ENCODE data around the gene EYS.

The EYS gene

DNA sequence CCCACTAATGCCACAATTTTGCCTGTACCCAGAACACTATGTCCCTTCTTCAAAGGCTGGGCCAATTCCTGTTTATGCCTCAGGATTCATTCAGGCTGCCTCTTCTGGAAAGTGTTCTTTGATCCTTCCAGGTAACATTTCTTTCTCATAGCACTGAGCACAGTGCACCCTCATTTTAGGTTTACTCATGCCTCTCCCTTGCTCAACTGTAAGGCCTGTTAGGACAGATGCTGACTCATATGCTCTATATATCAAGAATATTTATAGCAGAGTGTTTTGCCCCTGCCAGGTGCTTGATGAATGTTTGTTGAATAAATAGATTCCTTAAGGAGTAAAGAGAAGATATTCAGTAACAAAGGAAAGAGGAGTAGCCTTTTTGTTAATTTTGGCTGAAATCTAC, 1807.5 kb downstream of the EYS start:
- H3K4me1 ChIP-seq (ENCODE audit: control insufficient read depth, insufficient read depth, low read depth, low read length), result no peaks in the 10 kb centered on the region

DNA sequence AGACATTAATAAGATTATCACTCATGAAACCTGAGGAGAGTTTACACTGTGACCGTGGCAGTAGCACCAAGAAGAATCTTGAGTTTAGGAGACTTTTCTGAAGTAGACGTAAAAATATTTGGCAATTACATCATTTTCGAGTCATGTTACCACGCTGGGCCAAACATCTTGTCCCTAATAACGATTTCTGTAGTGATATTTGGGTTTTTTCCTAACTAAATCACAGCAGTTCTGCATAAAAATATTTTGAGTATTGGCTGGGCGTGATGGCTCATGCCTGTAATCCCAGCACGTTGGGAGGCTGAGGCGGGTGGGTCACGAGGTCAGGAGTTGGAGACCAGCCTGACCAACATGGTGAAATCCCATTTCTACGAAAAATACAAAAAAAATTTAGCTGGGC, 1809.1 kb downstream of the EYS start:
- Histone ChIP-seq H3K4me2 (ENCODE audit: low read length, poor library complexity, severe bottlenecking) (no peak overlapping the region), H2BK5ac (ENCODE audit: low read depth, low read length, poor library complexity, severe bottlenecking) (no peak overlapping the region), H3K4ac (ENCODE audit: low read depth in 1 of 2, low read length in 2 of 2) (peak overlapping the region in 1 of 2 experiments; percentile 81), H3K4me1 (ENCODE audit: control insufficient read depth, insufficient read depth, low read depth, low read length) (no peaks in the 10 kb centered on the region), H2AK5ac (ENCODE audit: low read length, severe bottlenecking) (no peak overlapping the region), H2BK12ac (ENCODE audit: low read length in 2 of 2) (no peak overlapping the region), H3K27ac (ENCODE audit: low read length, poor library complexity, severe bottlenecking) (no peak overlapping the region), H3K14ac (ENCODE audit: low read length in 2 of 2) (no peak overlapping the region), H3K27me3 (ENCODE audit: control insufficient read depth in 1 of 2, insufficient read depth in 1 of 2, low read length in 2 of 2) (no peaks in the 10 kb centered on the region), H3K9me3 (ENCODE audit: control insufficient read depth, low read length) (no peaks in the 10 kb centered on the region), H3K18ac (ENCODE audit: low read depth in 1 of 2, low read length in 2 of 2) (peak overlapping the region in 1 of 2 experiments; percentile 8), H2AFZ (ENCODE audit: low read depth, low read length) (no peak overlapping the region), H2BK15ac (ENCODE audit: low read depth, poor library complexity, severe bottlenecking) (no peak overlapping the region), H3K79me1 (replicated peaks; ENCODE audit: low read length, poor library complexity, severe bottlenecking) (no peaks in the 10 kb centered on the region), H2BK120ac (ENCODE audit: low read depth, low read length) (no peak overlapping the region), H3K9ac (ENCODE audit: low read length) (no peak overlapping the region), H3K23ac (ENCODE audit: low read length in 2 of 2) (no peak overlapping the region), H3K4me3 (ENCODE audit: insufficient read depth in 1 of 2, low read depth in 1 of 2, low read length in 2 of 2) (no peak overlapping the region), H3K36me3 (ENCODE audit: control insufficient read depth in 1 of 2, insufficient read depth in 2 of 2, low read depth in 1 of 2, low read length in 2 of 2) (no peaks in the 10 kb centered on the region), H4K8ac (ENCODE audit: low read length) (no peak overlapping the region), H4K91ac (ENCODE audit: low read length) (no peak overlapping the region)
- 73% methylated on average over 9 of the region's 10 CpGs for WGBS
- DNase-seq, result no peak

More for the DNA sequence above, 1807.5 kb downstream of the EYS start:
- Histone ChIP-seq H3K9ac (ENCODE audit: low read length) (no peak overlapping the region), H4K91ac (ENCODE audit: low read length) (no peak overlapping the region), H3K27ac (ENCODE audit: low read length, poor library complexity, severe bottlenecking) (no peak overlapping the region), H3K79me1 (replicated peaks; ENCODE audit: low read length, poor library complexity, severe bottlenecking) (no peaks in the 10 kb centered on the region), H2BK5ac (ENCODE audit: low read depth, low read length, poor library complexity, severe bottlenecking) (no peak overlapping the region), H2BK12ac (ENCODE audit: low read length in 2 of 2) (peak overlapping the region in 1 of 2 experiments; percentile 45), H3K36me3 (ENCODE audit: control insufficient read depth in 1 of 2, insufficient read depth in 2 of 2, low read depth in 1 of 2, low read length in 2 of 2) (no peaks in the 10 kb centered on the region), H3K9me3 (ENCODE audit: control insufficient read depth, low read length) (no peaks in the 10 kb centered on the region), H2AFZ (ENCODE audit: low read depth, low read length) (no peak overlapping the region), H2BK120ac (ENCODE audit: low read depth, low read length) (no peak overlapping the region), H3K14ac (ENCODE audit: low read length in 2 of 2) (no peak overlapping the region), H3K4me2 (ENCODE audit: low read length, poor library complexity, severe bottlenecking) (no peak overlapping the region), H3K27me3 (ENCODE audit: control insufficient read depth in 1 of 2, insufficient read depth in 1 of 2, low read length in 2 of 2) (no peaks in the 10 kb centered on the region), H3K18ac (ENCODE audit: low read depth in 1 of 2, low read length in 2 of 2) (peak overlapping the region in 1 of 2 experiments; percentile 11), H3K4me3 (ENCODE audit: insufficient read depth in 1 of 2, low read depth in 1 of 2, low read length in 2 of 2) (no peak overlapping the region), H2AK5ac (ENCODE audit: low read length, severe bottlenecking) (no peak overlapping the region), H3K4ac (ENCODE audit: low read depth in 1 of 2, low read length in 2 of 2) (no peak overlapping the region), H2BK15ac (ENCODE audit: low read depth, poor library complexity, severe bottlenecking) (no peak overlapping the region), H3K23ac (ENCODE audit: low read length in 2 of 2) (no peak overlapping the region), H4K8ac (ENCODE audit: low read length) (no peak overlapping the region)
- DNase-seq, result peak; percentile 70

DNA sequence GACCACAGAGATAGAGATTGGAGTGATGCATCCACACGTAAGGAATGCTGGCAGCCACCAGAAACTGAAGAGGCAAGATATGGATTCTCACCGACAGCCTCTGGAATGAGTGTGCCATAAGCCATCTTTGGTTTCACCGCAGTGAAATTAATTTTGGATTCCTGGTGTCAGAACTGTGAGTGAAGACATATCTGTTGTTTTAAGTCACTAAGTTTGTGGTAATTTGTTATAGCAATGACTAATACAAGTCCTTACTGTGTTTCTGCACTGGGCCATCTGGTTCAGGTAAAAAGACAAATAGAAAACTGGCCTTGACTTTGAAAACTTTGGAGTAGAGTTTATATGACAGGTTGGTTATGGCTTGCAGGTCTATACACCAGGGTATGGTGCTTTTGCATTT, 1809.6 kb downstream of the EYS start:
- Histone ChIP-seq H2BK12ac (ENCODE audit: low read length in 2 of 2) (peak overlapping the region in 1 of 2 experiments; percentile 10), H3K14ac (ENCODE audit: low read length in 2 of 2) (no peak overlapping the region), H3K4me3 (ENCODE audit: insufficient read depth in 1 of 2, low read depth in 1 of 2, low read length in 2 of 2) (no peak overlapping the region), H3K4me1 (ENCODE audit: control insufficient read depth, insufficient read depth, low read depth, low read length) (no peaks in the 10 kb centered on the region), H3K4ac (ENCODE audit: low read depth in 1 of 2, low read length in 2 of 2) (no peak overlapping the region), H4K8ac (ENCODE audit: low read length) (no peak overlapping the region), H2BK15ac (ENCODE audit: low read depth, poor library complexity, severe bottlenecking) (no peak overlapping the region), H3K27ac (ENCODE audit: low read length, poor library complexity, severe bottlenecking) (no peak overlapping the region), H2AFZ (ENCODE audit: low read depth, low read length) (no peak overlapping the region), H3K79me1 (replicated peaks; ENCODE audit: low read length, poor library complexity, severe bottlenecking) (no peaks in the 10 kb centered on the region), H3K27me3 (ENCODE audit: control insufficient read depth in 1 of 2, insufficient read depth in 1 of 2, low read length in 2 of 2) (no peaks in the 10 kb centered on the region), H3K9ac (ENCODE audit: low read length) (no peak overlapping the region), H4K91ac (ENCODE audit: low read length) (no peak overlapping the region), H3K9me3 (ENCODE audit: control insufficient read depth, low read length) (no peaks in the 10 kb centered on the region), H3K18ac (ENCODE audit: low read depth in 1 of 2, low read length in 2 of 2) (no peak overlapping the region), H3K36me3 (ENCODE audit: control insufficient read depth in 1 of 2, insufficient read depth in 2 of 2, low read depth in 1 of 2, low read length in 2 of 2) (no peaks in the 10 kb centered on the region), H2BK120ac (ENCODE audit: low read depth, low read length) (no peak overlapping the region), H3K4me2 (ENCODE audit: low read length, poor library complexity, severe bottlenecking) (no peak overlapping the region), H2BK5ac (ENCODE audit: low read depth, low read length, poor library complexity, severe bottlenecking) (no peak overlapping the region), H2AK5ac (ENCODE audit: low read length, severe bottlenecking) (no peak overlapping the region), H3K23ac (ENCODE audit: low read length in 2 of 2) (no peak overlapping the region)
- peak; percentile 86 for DNase-seq
- 16% methylated on average over 3 of the region's 3 CpGs for WGBS

DNA sequence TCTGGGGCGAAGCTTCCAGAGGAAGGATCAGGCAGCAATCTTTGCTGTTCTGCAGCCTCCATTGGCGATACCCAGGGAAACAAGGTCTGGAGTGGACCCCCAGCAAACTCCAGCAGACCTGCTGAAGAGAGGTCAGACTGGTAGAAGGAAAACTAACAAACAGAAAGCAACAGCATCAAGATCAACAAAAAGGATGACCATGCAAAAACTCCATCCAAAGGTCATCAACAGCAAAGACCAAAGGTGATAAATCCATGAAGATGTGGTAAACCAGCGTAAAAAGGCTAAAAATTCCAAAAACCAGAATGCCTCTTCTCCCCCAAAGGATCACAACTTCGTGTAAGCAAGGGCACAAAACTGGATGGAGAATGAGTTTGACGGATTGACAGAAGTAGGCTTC, 1818.6 kb downstream of the EYS start:
- no peak overlapping the region for H2AK5ac ChIP-seq (ENCODE audit: low read length, severe bottlenecking)
- H2BK120ac ChIP-seq (ENCODE audit: low read depth, low read length), result no peak overlapping the region
- no peak overlapping the region for H3K14ac ChIP-seq (ENCODE audit: low read length in 2 of 2)
- 95% methylated on average over 4 of the region's 5 CpGs for WGBS
- no peaks in the 10 kb centered on the region for H3K4me1 ChIP-seq (ENCODE audit: control insufficient read depth, insufficient read depth, low read depth, low read length)
- H3K4ac ChIP-seq (ENCODE audit: low read depth in 1 of 2, low read length in 2 of 2), result no peak overlapping the region
- no peaks in the 10 kb centered on the region for H3K27me3 ChIP-seq (ENCODE audit: control insufficient read depth in 1 of 2, insufficient read depth in 1 of 2, low read length in 2 of 2)
- no peak overlapping the region for H3K4me2 ChIP-seq (ENCODE audit: low read length, poor library complexity, severe bottlenecking)
- DNase-seq, result no peak
- H3K23ac ChIP-seq (ENCODE audit: low read length in 2 of 2), result no peak overlapping the region
- H4K8ac ChIP-seq (ENCODE audit: low read length), result no peak overlapping the region
- H3K27ac ChIP-seq (ENCODE audit: low read length, poor library complexity, severe bottlenecking), result no peak overlapping the region
- no peak overlapping the region for H3K18ac ChIP-seq (ENCODE audit: low read depth in 1 of 2, low read length in 2 of 2)
- no peaks in the 10 kb centered on the region for H3K36me3 ChIP-seq (ENCODE audit: control insufficient read depth in 1 of 2, insufficient read depth in 2 of 2, low read depth in 1 of 2, low read length in 2 of 2)
- H3K9ac ChIP-seq (ENCODE audit: low read length), result no peak overlapping the region
- H2BK15ac ChIP-seq (ENCODE audit: low read depth, poor library complexity, severe bottlenecking), result no peak overlapping the region
- H2AFZ ChIP-seq (ENCODE audit: low read depth, low read length), result no peak overlapping the region
- H3K9me3 ChIP-seq (ENCODE audit: control insufficient read depth, low read length), result no peaks in the 10 kb centered on the region
- H2BK12ac ChIP-seq (ENCODE audit: low read length in 2 of 2), result no peak overlapping the region
- no peak overlapping the region for H3K4me3 ChIP-seq (ENCODE audit: insufficient read depth in 1 of 2, low read depth in 1 of 2, low read length in 2 of 2)
- H3K79me1 ChIP-seq (replicated peaks; ENCODE audit: low read length, poor library complexity, severe bottlenecking), result no peaks in the 10 kb centered on the region
- no peak overlapping the region for H2BK5ac ChIP-seq (ENCODE audit: low read depth, low read length, poor library complexity, severe bottlenecking)
- no peak overlapping the region for H4K91ac ChIP-seq (ENCODE audit: low read length)

All from mesenchymal stem cell (in vitro differentiated cells and primary cell).